ENCODE results near the gene EPC1. TPM values are rescaled to one million over a fixed set of nuclear protein-coding genes. Genes with fewer than 3 reads are reported as not detected.

EPC1 gene
- total and polyA plus RNA-seq, 9 of the 15 experiments (the other 6 are each of a cell fraction or from before 2014, with no cell fraction given): 7.0 to 43.6 (median 16.1) TPM

GRCh38 chr10:32346551-32347362 lies at the start of gene EPC1 (continued):
- TF ChIP-seq COPS2 (conservative IDR thresholded peaks at IDR 0.05): no peak
- peak; percentile 93 for TF ChIP-seq TAF7 (tag; IDR thresholded peaks at IDR 0.05)
- no peak for TF ChIP-seq RBM25 (IDR thresholded peaks at IDR 0.05; ENCODE audit: low read depth, low read length, severe bottlenecking)
- peak; percentile 36; the same call in 1 of the 2 replicates for TF ChIP-seq ELF1 (tag; IDR thresholded peaks at IDR 0.05)
- TF ChIP-seq CEBPG (CRISPR knock-in tag; IDR thresholded peaks at IDR 0.05): no peak
- TF ChIP-seq CEBPG (tag; conservative IDR thresholded peaks at IDR 0.05 in 1 of 2, IDR thresholded peaks at IDR 0.05 in 1 of 2): no peak
- peak; percentile 65; the same call in 1 of the 2 replicates for TF ChIP-seq ZBTB9 (CRISPR knock-in tag; IDR thresholded peaks at IDR 0.05)
- peak; percentile 51 to 73; a peak in 2 of 4 replicates for TF ChIP-seq NRF1 (conservative IDR thresholded peaks at IDR 0.05 in 1 of 2, IDR thresholded peaks at IDR 0.05 in 1 of 2)
- TF ChIP-seq ZNF668 (CRISPR knock-in tag; IDR thresholded peaks at IDR 0.05): peak; percentile 56; the same call in 1 of the 2 replicates
- TF ChIP-seq, protein P1, sequence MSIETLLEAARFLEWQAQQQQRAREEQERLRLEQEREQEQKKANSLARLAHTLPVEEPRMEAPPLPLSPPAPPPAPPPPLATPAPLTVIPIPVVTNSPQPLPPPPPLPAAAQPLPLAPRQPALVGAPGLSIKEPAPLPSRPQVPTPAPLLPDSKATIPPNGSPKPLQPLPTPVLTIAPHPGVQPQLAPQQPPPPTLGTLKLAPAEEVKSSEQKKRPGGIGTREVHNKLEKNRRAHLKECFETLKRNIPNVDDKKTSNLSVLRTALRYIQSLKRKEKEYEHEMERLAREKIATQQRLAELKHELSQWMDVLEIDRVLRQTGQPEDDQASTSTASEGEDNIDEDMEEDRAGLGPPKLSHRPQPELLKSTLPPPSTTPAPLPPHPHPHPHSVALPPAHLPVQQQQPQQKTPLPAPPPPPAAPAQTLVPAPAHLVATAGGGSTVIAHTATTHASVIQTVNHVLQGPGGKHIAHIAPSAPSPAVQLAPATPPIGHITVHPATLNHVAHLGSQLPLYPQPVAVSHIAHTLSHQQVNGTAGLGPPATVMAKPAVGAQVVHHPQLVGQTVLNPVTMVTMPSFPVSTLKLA (conservative IDR thresholded peaks at IDR 0.05): no peak; a peak in 1 of 4 replicates
- 0 out of 4 replicates have a peak, but pooled peaks of 1 of the 2 experiments have one; percentile 59 for TF ChIP-seq BCLAF1 (IDR thresholded peaks at IDR 0.05; ENCODE audit: borderline replicate concordance in 1 of 2, control insufficient read depth in 1 of 2, low read depth in 2 of 2, low read length in 1 of 2)
- no peak for TF ChIP-seq ZNF436 (CRISPR knock-in tag; IDR thresholded peaks at IDR 0.05)
- TF ChIP-seq, protein P2, sequence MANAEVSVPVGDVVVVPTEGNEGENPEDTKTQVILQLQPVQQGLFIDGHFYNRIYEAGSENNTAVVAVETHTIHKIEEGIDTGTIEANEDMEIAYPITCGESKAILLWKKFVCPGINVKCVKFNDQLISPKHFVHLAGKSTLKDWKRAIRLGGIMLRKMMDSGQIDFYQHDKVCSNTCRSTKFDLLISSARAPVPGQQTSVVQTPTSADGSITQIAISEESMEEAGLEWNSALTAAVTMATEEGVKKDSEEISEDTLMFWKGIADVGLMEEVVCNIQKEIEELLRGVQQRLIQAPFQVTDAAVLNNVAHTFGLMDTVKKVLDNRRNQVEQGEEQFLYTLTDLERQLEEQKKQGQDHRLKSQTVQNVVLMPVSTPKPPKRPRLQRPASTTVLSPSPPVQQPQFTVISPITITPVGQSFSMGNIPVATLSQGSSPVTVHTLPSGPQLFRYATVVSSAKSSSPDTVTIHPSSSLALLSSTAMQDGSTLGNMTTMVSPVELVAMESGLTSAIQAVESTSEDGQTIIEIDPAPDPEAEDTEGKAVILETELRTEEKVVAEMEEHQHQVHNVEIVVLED (CRISPR knock-in tag; IDR thresholded peaks at IDR 0.05): peak; percentile 48
- no peak for TF ChIP-seq CBFA2T2 (conservative IDR thresholded peaks at IDR 0.05)
- TF ChIP-seq FOS (IDR thresholded peaks at IDR 0.05; ENCODE audit: extremely low read depth, insufficient read length): no peak
- TF ChIP-seq SUPT5H (IDR thresholded peaks at IDR 0.05): peak; percentile 90
- peak; percentile 38; the same call in 1 of the 2 replicates for TF ChIP-seq ZBTB33 (CRISPR knock-in tag; IDR thresholded peaks at IDR 0.05)

Measured in K562 (cell line).